GM12891 (cell line): ENCODE data around the gene PPP6R3.

Experiments
- PAX5 ChIP-seq: IDR thresholded peaks from 2 replicates; pipeline ENCODE4 v1.6.1; 2011; ENCODE audit warnings: low read length, moderate library complexity, mild to moderate bottlenecking; ENCODE audit not compliant: insufficient read depth, severe bottlenecking
- POLR2A ChIP-seq: IDR thresholded peaks from 2 replicates; pipeline ENCODE4 v1.6.1; 2011; ENCODE audit warnings: low read depth, low read length, control low read depth
- POLR2AphosphoS5 ChIP-seq: IDR thresholded peaks from 2 replicates; pipeline ENCODE4 v1.6.1; 2011; ENCODE audit warnings: low read depth, low read length, control low read depth
- TAF1 ChIP-seq: IDR thresholded peaks from 2 replicates; pipeline ENCODE4 v1.6.1; 2011; ENCODE audit warnings: low read depth, low read length, control low read depth

- TF ChIP-seq POLR2A (no peak), TAF1 (no peak), PAX5 (no peak), POLR2AphosphoS5 (no peak)
Observed at GRCh38 chr11:68506908-68507307, 46.4 kb downstream of the PPP6R3 start.
